MM.1S (cell line): ENCODE measurements around the gene TMEM62.

Experiments
- EZH2phosphoT487 ChIP-seq: fragments of 300-600 bp; sonication (generic); IDR thresholded peaks from 2 replicates; pipeline ENCODE4 v1.6.1; 2018; ENCODE audit warnings: antibody characterized with exemption, low read length
- TF ChIP-seq, protein P1 (sequence below): fragments of 300-600 bp; sonication (generic); IDR thresholded peaks from 2 replicates; pipeline ENCODE4 v1.5.1; 2016; ENCODE audit warnings: antibody characterized with exemption, low read length, mixed read lengths

DNA sequence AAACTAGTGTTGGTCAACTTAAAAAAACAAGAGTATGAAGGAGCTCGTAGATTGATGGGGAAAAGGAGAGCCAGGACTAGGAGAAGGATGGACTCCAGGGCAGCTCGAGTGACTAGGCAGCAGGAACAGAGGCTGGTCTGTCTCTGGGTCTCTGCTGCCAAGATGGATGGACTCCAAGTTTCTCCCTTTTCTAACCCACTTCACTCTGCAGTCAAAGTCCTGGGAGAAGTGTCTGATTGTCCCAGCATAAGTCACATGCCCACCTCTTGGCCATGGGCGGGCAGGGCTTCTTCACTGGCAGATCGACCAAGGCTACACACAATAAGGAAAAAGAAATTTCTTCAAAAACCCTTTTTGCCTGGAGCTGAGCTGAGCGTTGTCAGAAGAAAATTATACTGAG, 96.6 kb downstream of the TMEM62 start:
- TF ChIP-seq, protein P1, sequence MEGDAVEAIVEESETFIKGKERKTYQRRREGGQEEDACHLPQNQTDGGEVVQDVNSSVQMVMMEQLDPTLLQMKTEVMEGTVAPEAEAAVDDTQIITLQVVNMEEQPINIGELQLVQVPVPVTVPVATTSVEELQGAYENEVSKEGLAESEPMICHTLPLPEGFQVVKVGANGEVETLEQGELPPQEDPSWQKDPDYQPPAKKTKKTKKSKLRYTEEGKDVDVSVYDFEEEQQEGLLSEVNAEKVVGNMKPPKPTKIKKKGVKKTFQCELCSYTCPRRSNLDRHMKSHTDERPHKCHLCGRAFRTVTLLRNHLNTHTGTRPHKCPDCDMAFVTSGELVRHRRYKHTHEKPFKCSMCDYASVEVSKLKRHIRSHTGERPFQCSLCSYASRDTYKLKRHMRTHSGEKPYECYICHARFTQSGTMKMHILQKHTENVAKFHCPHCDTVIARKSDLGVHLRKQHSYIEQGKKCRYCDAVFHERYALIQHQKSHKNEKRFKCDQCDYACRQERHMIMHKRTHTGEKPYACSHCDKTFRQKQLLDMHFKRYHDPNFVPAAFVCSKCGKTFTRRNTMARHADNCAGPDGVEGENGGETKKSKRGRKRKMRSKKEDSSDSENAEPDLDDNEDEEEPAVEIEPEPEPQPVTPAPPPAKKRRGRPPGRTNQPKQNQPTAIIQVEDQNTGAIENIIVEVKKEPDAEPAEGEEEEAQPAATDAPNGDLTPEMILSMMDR = no peak
- TF ChIP-seq EZH2phosphoT487 = no peak
